Measurements from ENCODE around the gene TTYH1. TPM values are rescaled to one million over a fixed set of nuclear protein-coding genes. Genes with fewer than 3 reads are reported as not detected.

Gene TTYH1
- total RNA-seq, 1 donor from 2014 or later: not detected

GRCh38 chr19:54400913-54401312 is 14.4 kb upstream of the TTYH1 start:
- H3K27me3 Mint-ChIP-seq (ENCODE audit: low read depth): no peaks in the 10 kb centered on the region

GRCh38 chr19:54403054-54403453 is 12.2 kb upstream of the TTYH1 start:
- no peak overlapping the region for H3K4me3 Mint-ChIP-seq (ENCODE audit: unreplicated experiment)
- no peak for TF ChIP-seq CTCF (IDR thresholded peaks at IDR 0.05)
- no peaks in the 10 kb centered on the region for H3K27me3 Mint-ChIP-seq (ENCODE audit: low read depth)
- no peak overlapping the region for H3K27ac Mint-ChIP-seq (ENCODE audit: unreplicated experiment)
- H3K9me3 Mint-ChIP-seq (ENCODE audit: low read depth): no peaks in the 10 kb centered on the region
- no peak for DNase-seq (ENCODE audit: low spot score)
- no peaks in the 10 kb centered on the region for H3K36me3 Mint-ChIP-seq (ENCODE audit: low read depth)
- H3K4me1 Mint-ChIP-seq (ENCODE audit: low read depth): no peaks in the 10 kb centered on the region

More at GRCh38 chr19:54400913-54401312, 14.4 kb upstream of the TTYH1 start:
- no peak for DNase-seq (ENCODE audit: low spot score)
- H3K36me3 Mint-ChIP-seq (ENCODE audit: low read depth): no peaks in the 10 kb centered on the region
- no peaks in the 10 kb centered on the region for H3K4me1 Mint-ChIP-seq (ENCODE audit: low read depth)
- H3K9me3 Mint-ChIP-seq (ENCODE audit: low read depth): no peaks in the 10 kb centered on the region
- no peak for TF ChIP-seq CTCF (IDR thresholded peaks at IDR 0.05)
- no peak overlapping the region for H3K4me3 Mint-ChIP-seq (ENCODE audit: unreplicated experiment)
- H3K27ac Mint-ChIP-seq (ENCODE audit: unreplicated experiment): no peak overlapping the region

GRCh38 chr19:54405628-54406027 is 9.6 kb upstream of the TTYH1 start:
- TF ChIP-seq CTCF (IDR thresholded peaks at IDR 0.05): no peak
- H3K27ac Mint-ChIP-seq (ENCODE audit: unreplicated experiment): no peak overlapping the region
- no peaks in the 10 kb centered on the region for H3K9me3 Mint-ChIP-seq (ENCODE audit: low read depth)
- peaks cover 3% of the 10 kb centered on the region for H3K27me3 Mint-ChIP-seq (ENCODE audit: low read depth)
- no peaks in the 10 kb centered on the region for H3K4me1 Mint-ChIP-seq (ENCODE audit: low read depth)
- H3K4me3 Mint-ChIP-seq (ENCODE audit: unreplicated experiment): no peak overlapping the region
- H3K36me3 Mint-ChIP-seq (ENCODE audit: low read depth): no peaks in the 10 kb centered on the region
- DNase-seq (ENCODE audit: low spot score): no peak

GRCh38 chr19:54407780-54408179 is 7.5 kb upstream of the TTYH1 start:
- no peak for TF ChIP-seq CTCF (IDR thresholded peaks at IDR 0.05)
- H3K36me3 Mint-ChIP-seq (ENCODE audit: low read depth): no peaks in the 10 kb centered on the region
- H3K27ac Mint-ChIP-seq (ENCODE audit: unreplicated experiment): no peak overlapping the region
- H3K4me3 Mint-ChIP-seq (ENCODE audit: unreplicated experiment): no peak overlapping the region
- no peak for DNase-seq (ENCODE audit: low spot score)
- peaks cover 10% of the 10 kb centered on the region for H3K27me3 Mint-ChIP-seq (ENCODE audit: low read depth)
- no peaks in the 10 kb centered on the region for H3K9me3 Mint-ChIP-seq (ENCODE audit: low read depth)
- no peaks in the 10 kb centered on the region for H3K4me1 Mint-ChIP-seq (ENCODE audit: low read depth)

GRCh38 chr19:54408456-54409026 is 6.7 kb upstream of the TTYH1 start:
- Mint-ChIP-seq H3K4me1 (ENCODE audit: low read depth) (no peaks in the 10 kb centered on the region), H3K27ac (ENCODE audit: unreplicated experiment) (no peak overlapping the region), H3K36me3 (ENCODE audit: low read depth) (no peaks in the 10 kb centered on the region), H3K27me3 (ENCODE audit: low read depth) (peaks cover 12% of the 10 kb centered on the region), H3K4me3 (ENCODE audit: unreplicated experiment) (no peak overlapping the region), H3K9me3 (ENCODE audit: low read depth) (no peaks in the 10 kb centered on the region)
- TF ChIP-seq CTCF (IDR thresholded peaks at IDR 0.05): no peak
- no peak for DNase-seq (ENCODE audit: low spot score)
